Tibial artery (tissue), 4 donors: ENCODE results near the gene TMEM120B.
"Not testable (repeated sequence)": the region's sequence is repeated elsewhere in the genome, so short reads cannot be mapped to it uniquely, and the experiment has no call there.

Experiments
- DNase-seq, 2 donors: peaks; one replicate each; pipeline ENCODE4 v3.0.0-alpha.2; 2019
- H3K27ac ChIP-seq, 2 donors: fragments of 200-600 bp; sonication (generic) in 1 of 2; 1 replicate in 1 of 2; 2 replicates in 1 of 2; pipeline ENCODE4 v1.5.1; 2018 to 2019; ENCODE audit warnings: mild to moderate bottlenecking in 1 of 2
- H3K27me3 ChIP-seq, 2 donors: fragments of 200-600 bp; sonication (generic) in 1 of 2; one replicate each; pipeline versions ENCODE4 v1.5.1 to v1.6.0; 2016 to 2019
- H3K36me3 ChIP-seq, 3 donors: fragments of 200-600 bp; sonication (generic) in 2 of 3; one replicate each; pipeline ENCODE4 v1.5.1; 2016 to 2019; ENCODE audit warnings: mild to moderate bottlenecking in 2 of 3
- H3K4me1 ChIP-seq, 4 donors: fragments of 200-600 bp; sonication (generic) in 2 of 4; 1 replicate in 3 of 4; 2 replicates in 1 of 4; pipeline ENCODE4 v1.5.1; 2016 to 2019
- H3K4me3 ChIP-seq, 2 donors: fragments of 200-600 bp; sonication (generic) in 1 of 2; 1 replicate in 1 of 2; 2 replicates in 1 of 2; pipeline ENCODE4 v1.5.1; 2018 to 2019; ENCODE audit warnings: mild to moderate bottlenecking in 2 of 2
- H3K9me3 ChIP-seq, 3 donors: fragments of 200-600 bp; sonication (generic) in 1 of 3; one replicate each; pipeline ENCODE4 v1.5.1; 2016 to 2019
- CTCF ChIP-seq, 2 experiments: fragments of 200-600 bp in 1 of 2; fragments of 450-650 bp in 1 of 2; IDR thresholded peaks; one replicate each; pipeline ENCODE4 v1.5.1; 2017 to 2019; ENCODE audit warnings: antibody characterized with exemption in 2 of 2, mild to moderate bottlenecking in 1 of 2, moderate library complexity in 1 of 2
- intact Hi-C: fragments of 100-400 bp; cut with DNase I; formaldehyde crosslinking; loops from one replicate; pipeline ENCODE4 v1.15.0; 2023; ENCODE audit warnings: low total_unique reads

The TMEM120B gene

GRCh38 chr12:121751034-121751433 is 38.5 kb downstream of the TMEM120B start:
- no peaks in the 10 kb centered on the region for H3K9me3 ChIP-seq
- no peaks in the 10 kb centered on the region for H3K27me3 ChIP-seq
- DNase-seq: no peak
- no peak overlapping the region for H3K4me3 ChIP-seq
- intact Hi-C loops: loop anchor here (5.0 kb wide), 1 partner anchor 39 kb away; the partner anchor contains the start of gene TMEM120B
- H3K4me1 ChIP-seq: peaks cover 0 to 16% (median 11%) of the 10 kb centered on the region in 4 donors
- H3K36me3 ChIP-seq: peaks cover 0 to 37% (median 0%) of the 10 kb centered on the region in 3 donors
- H3K27ac ChIP-seq: no peak overlapping the region
- TF ChIP-seq CTCF (IDR thresholded peaks at IDR 0.05): no peak

- Histone ChIP-seq H3K36me3 (peaks cover 0 to 37% (median 0%) of the 10 kb centered on the region in 3 donors), H3K27ac (no peak overlapping the region), H3K27me3 (no peaks in the 10 kb centered on the region), H3K9me3 (no peaks in the 10 kb centered on the region), H3K4me3 (no peak overlapping the region), H3K4me1 (peaks cover 0 to 16% (median 11%) of the 10 kb centered on the region in 4 donors)
- TF ChIP-seq CTCF (IDR thresholded peaks at IDR 0.05): no peak
- DNase-seq: no peak
- intact Hi-C loops: loop anchor here (5.0 kb wide), 1 partner anchor 40 kb away; the partner anchor contains the start of gene TMEM120B
These were observed 39.3 kb downstream of the TMEM120B start for GRCh38 chr12:121751749-121752351.

GRCh38 chr12:121753844-121754264 is 41.3 kb downstream of the TMEM120B start:
- intact Hi-C loops: loop anchor here (5.0 kb wide), 1 partner anchor 42 kb away; the partner anchor contains the start of gene TMEM120B
- peak; percentile 42 to 91 for DNase-seq
- Histone ChIP-seq H3K4me1 (peaks cover 0 to 16% (median 11%) of the 10 kb centered on the region in 4 donors), H3K27ac (peak overlapping the region in 1 of 2 donors; percentile 46), H3K9me3 (no peaks in the 10 kb centered on the region), H3K4me3 (no peak overlapping the region), H3K27me3 (no peaks in the 10 kb centered on the region), H3K36me3 (peaks cover 0 to 30% (median 0%) of the 10 kb centered on the region in 3 donors)
- TF ChIP-seq CTCF (IDR thresholded peaks at IDR 0.05): no peak

GRCh38 chr12:121754836-121755235 is 42.3 kb downstream of the TMEM120B start:
- Histone ChIP-seq H3K27ac (peak overlapping the region in 1 of 2 donors; percentile 46), H3K27me3 (no peaks in the 10 kb centered on the region), H3K4me3 (no peak overlapping the region), H3K4me1 (peaks cover 0 to 16% (median 11%) of the 10 kb centered on the region in 4 donors), H3K9me3 (no peaks in the 10 kb centered on the region), H3K36me3 (peaks cover 0 to 22% (median 0%) of the 10 kb centered on the region in 3 donors)
- no peak for TF ChIP-seq CTCF (IDR thresholded peaks at IDR 0.05)
- intact Hi-C loops: loop anchor here (5.0 kb wide), 1 partner anchor 43 kb away; the partner anchor contains the start of gene TMEM120B
- no peak for DNase-seq

- Histone ChIP-seq H3K27ac (no peak overlapping the region), H3K27me3 (no peaks in the 10 kb centered on the region), H3K4me1 (peaks cover 0 to 16% (median 11%) of the 10 kb centered on the region in 4 donors), H3K9me3 (no peaks in the 10 kb centered on the region), H3K4me3 (no peak overlapping the region), H3K36me3 (peaks cover 0 to 14% (median 0%) of the 10 kb centered on the region in 3 donors)
- intact Hi-C loops: no loop called here
- no peak for DNase-seq
- TF ChIP-seq CTCF (IDR thresholded peaks at IDR 0.05): no peak
These were observed 43.0 kb downstream of the TMEM120B start for GRCh38 chr12:121755591-121755990.

GRCh38 chr12:121758536-121758935 is 46.0 kb downstream of the TMEM120B start:
- H3K4me3 ChIP-seq, intact Hi-C loops, H3K9me3 ChIP-seq, H3K27ac ChIP-seq, DNase-seq, H3K27me3 ChIP-seq, H3K36me3 ChIP-seq: not testable (repeated sequence)
- peaks cover 0 to 22% (median 12%) of the 10 kb centered on the region in 4 donors for H3K4me1 ChIP-seq
